ENCODE data around the gene ITGB3. TPM values are rescaled to one million over a fixed set of nuclear protein-coding genes. Genes with fewer than 3 reads are reported as not detected.

ITGB3 gene
- total and polyA plus RNA-seq, 10 donors = 0.30 to 56.0 (median 31.1) TPM

DNA sequence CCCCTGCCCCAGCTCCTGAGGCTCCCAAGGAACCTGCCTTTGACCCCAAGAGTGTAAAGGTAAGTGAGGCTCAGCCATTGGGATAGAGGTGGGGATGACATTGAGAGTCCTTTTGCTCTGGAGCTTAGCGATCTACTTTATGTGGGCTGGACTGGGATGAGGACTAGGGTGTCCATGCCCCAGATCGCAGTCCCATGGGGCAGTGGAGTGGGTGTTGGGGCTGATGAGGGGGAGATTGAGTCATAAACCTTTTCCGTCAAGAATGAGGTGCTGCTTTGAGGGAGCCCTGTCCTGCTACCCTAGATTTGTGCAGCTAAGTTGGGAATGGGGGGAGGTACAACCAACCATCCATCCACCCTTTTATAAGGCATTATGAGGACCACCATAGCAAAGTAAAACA lies 44.1 kb upstream of the ITGB3 start:
- 93 to 100% (median 98%) methylated on average over 2 to 3 of the region's 3 CpGs for WGBS, 5 donors
- peaks cover 7 to 47% (median 30%) of the 10 kb centered on the region in 6 donors for H3K4me1 ChIP-seq
- H3K9me3 ChIP-seq = no peaks in the 10 kb centered on the region
- no peak for TF ChIP-seq POLR2AphosphoS5 (IDR thresholded peaks at IDR 0.05)
- no peak for TF ChIP-seq POLR2A (IDR thresholded peaks at IDR 0.05)
- no peak for TF ChIP-seq CTCF (IDR thresholded peaks at IDR 0.05 in 8 of 11, conservative IDR thresholded peaks at IDR 0.05 in 3 of 11)
- H3K27ac ChIP-seq = no peak overlapping the region
- H3K36me3 ChIP-seq = no peaks in the 10 kb centered on the region
- H3K27me3 ChIP-seq (replicated peaks in 1 of 7) = no peaks in the 10 kb centered on the region
- DNase-seq = no peak
- intact Hi-C loops (cut with DNase I; ENCODE audit: low total_unique reads) = no loop called here
- no peak overlapping the region for H3K4me3 ChIP-seq

- TF ChIP-seq POLR2AphosphoS5 (IDR thresholded peaks at IDR 0.05) (no peak), POLR2A (IDR thresholded peaks at IDR 0.05) (no peak), CTCF (IDR thresholded peaks at IDR 0.05 in 8 of 11, conservative IDR thresholded peaks at IDR 0.05 in 3 of 11) (no peak)
- H3K4me3 ChIP-seq = no peak overlapping the region
- no peaks in the 10 kb centered on the region for H3K27me3 ChIP-seq (replicated peaks in 1 of 7)
- peaks cover under 1 to 41% (median 24%) of the 10 kb centered on the region in 6 donors for H3K4me1 ChIP-seq
- H3K9me3 ChIP-seq = no peaks in the 10 kb centered on the region
- WGBS, 5 donors = 32 to 75% (median 70%) methylated on average over 3 of the region's 3 CpGs
- intact Hi-C loops (cut with DNase I; ENCODE audit: low total_unique reads) = no loop called here
- H3K36me3 ChIP-seq = no peaks in the 10 kb centered on the region
- DNase-seq = no peak
- H3K27ac ChIP-seq = no peak overlapping the region
These were observed 43.5 kb upstream of the ITGB3 start for GRCh38 chr17:47210105-47210504.

- no peak for TF ChIP-seq CTCF (IDR thresholded peaks at IDR 0.05 in 8 of 11, conservative IDR thresholded peaks at IDR 0.05 in 3 of 11)
- no peak for TF ChIP-seq POLR2AphosphoS5 (IDR thresholded peaks at IDR 0.05)
- no peak for TF ChIP-seq POLR2A (IDR thresholded peaks at IDR 0.05)
- no peaks in the 10 kb centered on the region for H3K36me3 ChIP-seq
- intact Hi-C loops (cut with DNase I; ENCODE audit: low total_unique reads) = no loop called here
- no peaks in the 10 kb centered on the region for H3K27me3 ChIP-seq (replicated peaks in 1 of 7)
- H3K4me1 ChIP-seq = peaks cover 0 to 34% (median 19%) of the 10 kb centered on the region in 6 donors
- no peaks in the 10 kb centered on the region for H3K9me3 ChIP-seq
- no peak overlapping the region for H3K4me3 ChIP-seq
- no peak for DNase-seq
- 88 to 97% (median 91%) methylated on average over 2 of the region's 2 CpGs for WGBS, 5 donors
- H3K27ac ChIP-seq = no peak overlapping the region
These were observed 42.8 kb upstream of the ITGB3 start for GRCh38 chr17:47210779-47211178.

- WGBS, 5 donors = 75 to 86% (median 85%) methylated on average over 2 of the region's 2 CpGs
- intact Hi-C loops (cut with DNase I; ENCODE audit: low total_unique reads) = no loop called here
- DNase-seq = no peak
These were observed 41.2 kb upstream of the ITGB3 start for GRCh38 chr17:47212458-47212857.

More at GRCh38 chr17:47212458-47212857, 41.2 kb upstream of the ITGB3 start:
- no peak overlapping the region for H3K27ac ChIP-seq
- TF ChIP-seq CTCF (IDR thresholded peaks at IDR 0.05 in 8 of 11, conservative IDR thresholded peaks at IDR 0.05 in 3 of 11) (no peak), POLR2AphosphoS5 (IDR thresholded peaks at IDR 0.05) (no peak), POLR2A (IDR thresholded peaks at IDR 0.05) (no peak)
- H3K27me3 ChIP-seq (replicated peaks in 1 of 7) = no peaks in the 10 kb centered on the region
- no peaks in the 10 kb centered on the region for H3K36me3 ChIP-seq
- H3K4me3 ChIP-seq = no peak overlapping the region
- H3K4me1 ChIP-seq = peaks cover 1 to 28% (median 11%) of the 10 kb centered on the region in 6 donors
- H3K9me3 ChIP-seq = no peaks in the 10 kb centered on the region

Data from spleen (tissue), 11 donors.